Measurements from ENCODE around the gene BAD.
"Not testable (repeated sequence)": the region's sequence is repeated elsewhere in the genome, so short reads cannot be mapped to it uniquely, and the experiment has no call there.

Gene BAD

DNA sequence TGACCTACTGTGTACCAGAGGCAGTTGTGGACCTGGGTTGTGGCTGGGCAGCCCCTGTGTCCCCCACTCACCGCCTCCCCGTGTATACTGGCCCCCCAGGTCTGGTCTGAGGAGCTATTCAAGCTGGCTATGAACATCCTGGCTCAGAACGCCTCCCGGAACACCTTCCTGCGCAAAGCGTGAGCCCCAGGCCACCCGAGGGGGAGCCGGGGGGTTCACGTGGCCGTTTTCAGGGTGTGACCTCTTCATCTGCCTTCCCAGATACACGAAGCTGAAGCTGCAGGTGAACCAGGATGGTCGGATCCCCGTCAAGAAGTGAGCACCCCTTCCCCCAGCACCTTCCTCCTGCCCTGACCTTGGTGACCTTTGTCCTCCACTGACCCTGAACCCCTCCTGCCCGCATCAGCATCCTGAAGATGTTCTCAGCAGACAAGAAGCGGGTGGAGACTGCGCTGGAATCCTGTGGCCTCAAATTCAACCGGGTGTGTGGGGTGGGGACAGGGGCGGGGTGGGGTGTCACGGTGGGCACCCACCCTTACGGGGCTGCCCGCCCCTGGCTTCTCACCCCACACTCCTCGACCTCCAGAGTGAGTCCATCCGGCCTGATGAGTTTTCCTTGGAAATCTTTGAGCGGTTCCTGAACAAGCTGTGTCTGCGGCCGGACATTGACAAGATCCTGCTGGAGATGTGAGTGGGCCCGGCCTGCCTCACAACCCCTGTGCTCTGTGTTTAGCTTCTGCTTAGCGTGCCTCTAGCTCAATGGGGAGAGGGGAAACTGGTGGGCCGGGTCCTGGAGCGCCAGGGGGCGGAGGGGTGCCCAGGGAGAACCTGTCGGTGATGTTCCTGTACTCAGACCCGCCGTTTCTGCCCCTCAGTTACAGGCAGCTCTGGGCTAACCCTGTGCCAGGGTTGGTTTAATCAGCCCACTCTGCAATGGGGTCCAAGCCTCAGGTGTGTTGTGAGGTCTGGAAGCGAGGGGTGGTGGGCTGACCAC is 29.0 kb downstream of the BAD start:
- no peak for DNase-seq

DNA sequence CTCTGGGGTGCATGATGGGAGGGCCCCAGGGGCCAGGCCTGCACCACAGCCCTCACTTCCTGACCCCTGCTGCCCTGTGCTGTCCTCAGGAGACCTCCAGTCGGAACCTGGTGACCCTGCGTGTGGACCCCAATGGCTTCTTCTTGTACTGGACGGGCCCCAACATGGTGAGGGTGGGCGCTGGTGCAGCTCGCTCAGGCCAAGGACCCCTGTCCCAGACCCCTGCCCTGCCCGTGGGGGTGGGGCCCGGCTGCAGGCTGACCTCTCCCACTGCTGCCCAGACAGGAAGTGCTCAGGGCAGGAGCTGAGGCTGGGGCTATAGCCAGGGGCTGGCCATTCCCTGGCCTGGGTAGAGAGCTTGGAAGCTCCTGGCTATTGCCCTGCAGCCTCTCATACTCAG is 30.1 kb downstream of the BAD start:
- DNase-seq, result no peak

DNA sequence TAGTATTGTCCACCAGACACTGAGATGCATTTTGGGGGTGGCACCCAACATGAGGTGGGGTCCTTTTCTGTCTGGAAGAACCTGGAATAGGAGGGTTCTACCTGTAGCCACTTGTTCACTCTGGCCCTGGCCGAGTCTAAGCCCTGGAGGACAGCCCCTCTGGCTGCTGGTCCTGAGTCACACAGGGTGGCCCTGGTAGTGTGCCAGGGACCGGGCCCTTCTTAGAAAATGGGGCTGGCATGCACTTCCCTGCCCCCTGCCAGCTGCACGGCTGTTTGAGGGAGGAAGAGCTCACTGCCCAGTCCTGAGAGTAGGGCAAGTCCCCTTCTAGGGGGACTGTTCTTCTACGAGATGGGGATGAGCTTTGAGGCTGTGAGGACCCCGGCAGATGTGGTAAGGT is 31.0 kb downstream of the BAD start:
- no peak for DNase-seq

DNA sequence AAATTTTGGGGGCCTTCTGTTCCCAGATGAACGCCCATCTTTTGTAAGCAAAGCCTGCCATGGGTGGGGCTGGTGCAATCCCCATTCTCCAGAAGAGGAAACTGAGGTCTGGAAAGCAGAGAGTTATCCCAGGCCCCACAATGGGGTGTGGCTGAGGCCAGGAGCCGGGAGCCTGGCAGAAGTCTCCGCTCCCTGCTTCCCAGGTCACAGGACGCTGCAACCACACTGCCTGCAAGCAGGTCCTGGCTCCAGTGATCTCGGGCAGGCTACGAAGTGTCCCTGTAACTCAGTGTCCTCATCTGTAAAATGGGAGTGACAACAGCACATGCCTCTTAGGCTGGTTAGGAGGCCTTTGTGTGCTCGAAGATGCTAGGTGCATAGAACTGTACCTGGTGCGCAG is 31.4 kb downstream of the BAD start:
- no peak for DNase-seq

DNA sequence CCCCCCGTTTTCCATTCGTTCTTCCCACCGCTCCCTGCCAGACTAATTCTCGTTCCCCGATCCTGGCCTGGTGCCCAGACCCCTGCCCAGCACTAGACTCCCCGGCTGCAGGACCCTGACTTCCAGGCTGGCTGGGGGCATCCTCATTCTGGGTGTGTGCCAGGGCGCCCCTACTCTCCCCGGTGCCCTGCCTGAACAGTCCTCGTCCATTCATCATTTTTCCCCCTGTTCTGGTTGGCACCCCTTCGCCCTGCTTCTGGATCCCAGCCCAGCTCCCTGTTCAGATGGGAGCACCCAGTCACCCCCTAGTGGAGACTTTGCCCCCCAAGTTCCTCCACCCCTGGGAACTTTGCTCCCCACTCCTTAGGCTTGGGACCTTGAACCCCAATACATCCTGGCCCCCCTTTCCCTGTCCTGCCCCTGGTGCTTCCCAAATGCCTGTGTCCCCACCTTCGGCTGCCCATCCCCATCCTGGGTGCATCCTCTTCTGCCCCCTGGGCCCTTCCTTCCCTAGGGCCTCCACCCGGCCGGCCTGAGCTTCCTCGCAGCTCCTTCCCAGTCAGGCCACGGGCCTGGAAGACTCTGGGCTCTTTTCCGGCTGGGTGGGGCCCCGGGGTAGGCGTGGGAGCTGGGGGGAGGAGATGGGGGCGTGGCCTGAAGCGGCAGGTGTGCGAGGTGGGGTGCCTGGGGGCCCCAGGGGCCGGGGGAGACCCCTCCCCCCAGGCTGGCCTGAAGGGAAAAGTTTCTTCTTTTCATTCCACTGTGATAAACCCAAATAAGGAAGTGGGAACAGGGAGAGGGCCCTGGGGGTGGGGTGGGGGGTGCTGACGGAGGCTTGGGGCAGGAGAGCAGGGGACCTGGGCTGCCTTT is 32.2 kb downstream of the BAD start:
- peak; percentile 45 for DNase-seq

DNA sequence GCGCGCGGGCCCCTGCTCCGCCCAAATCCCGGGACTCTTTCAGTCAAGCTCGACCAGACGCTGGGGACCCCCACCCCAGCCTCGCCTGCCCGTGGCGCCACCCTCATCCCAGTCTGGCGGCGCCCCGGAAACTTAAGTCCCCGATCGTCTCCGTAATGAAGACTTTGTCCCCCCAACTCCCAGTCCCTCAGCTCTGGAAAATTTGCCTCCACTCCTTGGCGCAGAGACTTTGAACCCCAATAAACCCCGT is 32.8 kb downstream of the BAD start:
- DNase-seq, result no peak

DNA sequence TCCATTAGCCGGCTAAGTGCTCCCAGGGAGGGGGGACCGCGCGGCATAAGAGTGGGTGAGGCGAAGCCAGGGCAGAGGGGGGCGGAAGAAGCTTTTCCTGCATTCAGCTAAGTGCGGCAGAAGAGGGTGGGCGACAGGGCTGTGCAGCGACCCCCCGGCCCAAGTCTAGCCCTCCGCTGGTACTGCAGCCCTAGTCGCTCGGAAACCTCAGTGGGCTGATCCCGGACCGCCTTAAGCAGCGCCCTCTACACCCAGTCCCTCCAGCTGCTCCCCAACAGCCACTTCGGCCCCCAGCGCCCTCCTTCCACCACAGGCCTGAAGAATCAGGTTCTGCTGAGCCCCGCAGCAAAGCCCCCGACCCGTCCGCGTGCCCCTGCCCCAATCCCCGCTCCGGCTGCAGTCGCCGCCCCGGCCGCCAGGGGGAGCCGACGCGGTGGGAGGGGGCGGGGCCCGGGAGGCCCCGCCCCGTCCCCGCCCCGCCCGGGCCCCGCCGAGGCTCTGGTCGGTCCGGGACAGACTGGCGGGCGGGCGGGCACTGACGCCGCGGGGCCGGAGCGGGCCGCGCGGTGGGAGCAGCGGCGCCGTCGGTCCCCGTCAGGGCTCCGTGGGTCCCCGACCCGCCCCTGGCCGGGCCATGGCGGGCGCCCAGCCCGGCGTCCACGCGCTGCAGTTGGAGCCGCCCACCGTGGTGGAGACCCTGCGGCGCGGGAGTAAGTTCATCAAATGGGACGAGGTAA is 33.3 kb downstream of the BAD start, which contains the start of gene PLCB3:
Gene PLCB3, plus strand, starts transcription at position 515 of the 737 bp plus-strand sequence. Its CDS starts 120 bp downstream, at position 635.
- DNase-seq, result peak; percentile 73

DNA sequence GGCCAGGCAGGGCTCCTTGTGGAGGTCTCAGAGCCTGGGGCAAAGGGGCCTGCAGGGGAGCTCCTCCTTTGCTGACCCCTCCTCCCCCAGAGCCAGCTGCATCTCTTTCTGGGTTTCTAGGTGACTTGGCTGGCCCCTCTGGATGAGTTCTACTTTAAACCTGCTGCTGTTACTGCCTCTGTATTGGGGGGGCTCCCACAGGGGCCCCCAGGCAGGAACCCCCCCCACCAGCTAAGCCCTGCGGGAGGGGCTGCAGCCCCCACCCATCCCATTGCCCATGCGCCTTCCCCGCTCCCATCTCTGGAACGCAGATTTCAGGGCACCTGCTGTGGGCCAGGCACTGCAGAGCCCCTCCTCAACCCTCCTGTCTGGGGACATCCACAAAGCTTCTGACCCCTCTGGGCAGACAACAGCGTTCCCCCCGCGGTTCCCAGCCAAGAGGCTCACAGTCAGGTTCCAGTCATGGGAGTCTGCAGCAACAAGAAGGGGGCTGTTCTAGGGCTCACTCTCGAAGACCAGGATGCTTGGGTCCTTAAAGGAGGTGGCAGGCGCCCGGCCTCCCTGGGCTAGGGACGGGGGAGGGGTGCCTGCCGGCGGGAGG is 34.0 kb downstream of the BAD start:
- DNase-seq, result peak; percentile 73

DNA sequence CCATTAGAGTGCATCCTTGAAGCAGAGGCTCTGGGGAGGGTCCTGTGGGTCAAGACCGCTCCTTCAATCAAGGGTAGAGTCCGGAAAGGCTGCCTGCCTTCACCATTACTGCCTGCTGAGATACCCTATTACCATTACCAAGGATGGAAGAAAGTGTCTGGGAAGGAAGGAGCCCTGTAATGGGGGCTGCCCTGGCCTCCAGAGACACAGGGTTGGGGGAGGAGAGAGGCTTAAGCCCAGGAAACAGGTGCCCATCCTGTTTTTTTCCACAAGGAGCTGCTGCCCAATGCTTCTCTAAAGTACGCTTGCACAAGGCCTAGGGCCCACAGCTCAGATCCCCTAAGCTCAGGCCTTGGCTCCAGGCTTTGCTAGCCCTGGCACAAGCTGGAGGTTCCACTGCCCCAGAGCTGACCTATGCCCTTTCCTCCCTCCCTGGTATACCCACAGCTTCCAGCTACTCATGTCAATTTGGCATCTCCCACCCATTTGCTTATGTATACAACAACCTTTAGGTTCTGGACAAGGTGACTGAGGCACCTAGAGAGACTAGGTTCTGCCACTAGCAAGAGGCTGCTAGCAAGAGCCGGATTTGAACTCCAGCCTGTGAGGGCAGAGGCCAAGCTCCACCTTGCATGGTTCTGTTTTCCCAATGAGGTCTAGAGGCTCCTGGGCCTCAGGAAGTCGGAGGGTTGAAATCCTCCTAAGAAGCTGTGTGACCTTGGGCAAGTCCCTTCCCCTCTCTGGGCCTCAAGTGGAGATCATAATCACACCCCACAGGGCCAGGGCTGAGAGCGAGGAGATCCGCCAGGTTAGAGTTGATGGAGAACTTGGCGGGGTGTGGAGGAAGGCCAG is 34.7 kb downstream of the BAD start:
- no peak for DNase-seq

DNA sequence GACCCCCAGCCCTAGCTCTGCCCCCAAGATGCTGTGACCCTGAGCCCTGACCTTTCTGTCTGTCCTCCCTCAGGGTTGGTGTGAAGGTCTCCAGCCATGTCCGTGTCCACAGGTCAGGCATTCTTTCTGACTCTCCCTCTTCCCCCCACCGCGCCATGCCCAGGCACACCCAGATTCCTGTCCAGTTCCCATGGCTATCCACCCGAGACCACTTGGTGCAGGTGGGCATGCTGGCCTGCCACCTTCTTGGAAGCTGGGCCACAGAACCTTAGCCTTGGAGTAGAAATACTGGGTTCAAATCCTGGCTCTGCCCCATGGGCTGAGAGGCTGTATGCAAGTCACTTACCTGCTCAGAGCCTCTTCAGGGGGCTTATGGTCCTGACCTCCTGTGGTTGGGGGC is 35.4 kb downstream of the BAD start:
- DNase-seq, result no peak

DNA sequence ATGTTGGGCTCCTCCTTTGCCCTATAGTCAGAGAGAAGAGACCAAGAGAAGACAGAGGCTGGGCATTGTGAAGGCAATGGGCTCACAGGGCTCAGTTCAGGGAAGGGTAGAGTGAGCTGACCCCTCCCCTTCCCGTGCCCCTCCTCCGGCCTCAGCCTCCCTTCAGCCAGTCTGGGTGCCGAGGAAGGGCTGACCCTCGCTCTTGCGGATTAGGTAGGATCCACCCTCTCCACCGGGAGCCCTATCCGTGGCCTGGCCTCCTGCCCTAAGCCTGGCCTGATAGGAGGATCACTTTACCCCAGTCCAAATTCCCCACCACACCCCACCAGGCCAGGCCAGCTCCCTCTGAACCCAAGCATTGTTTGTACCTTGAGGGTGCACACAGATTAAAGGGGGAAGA is 35.9 kb downstream of the BAD start:
- no peak for DNase-seq

DNA sequence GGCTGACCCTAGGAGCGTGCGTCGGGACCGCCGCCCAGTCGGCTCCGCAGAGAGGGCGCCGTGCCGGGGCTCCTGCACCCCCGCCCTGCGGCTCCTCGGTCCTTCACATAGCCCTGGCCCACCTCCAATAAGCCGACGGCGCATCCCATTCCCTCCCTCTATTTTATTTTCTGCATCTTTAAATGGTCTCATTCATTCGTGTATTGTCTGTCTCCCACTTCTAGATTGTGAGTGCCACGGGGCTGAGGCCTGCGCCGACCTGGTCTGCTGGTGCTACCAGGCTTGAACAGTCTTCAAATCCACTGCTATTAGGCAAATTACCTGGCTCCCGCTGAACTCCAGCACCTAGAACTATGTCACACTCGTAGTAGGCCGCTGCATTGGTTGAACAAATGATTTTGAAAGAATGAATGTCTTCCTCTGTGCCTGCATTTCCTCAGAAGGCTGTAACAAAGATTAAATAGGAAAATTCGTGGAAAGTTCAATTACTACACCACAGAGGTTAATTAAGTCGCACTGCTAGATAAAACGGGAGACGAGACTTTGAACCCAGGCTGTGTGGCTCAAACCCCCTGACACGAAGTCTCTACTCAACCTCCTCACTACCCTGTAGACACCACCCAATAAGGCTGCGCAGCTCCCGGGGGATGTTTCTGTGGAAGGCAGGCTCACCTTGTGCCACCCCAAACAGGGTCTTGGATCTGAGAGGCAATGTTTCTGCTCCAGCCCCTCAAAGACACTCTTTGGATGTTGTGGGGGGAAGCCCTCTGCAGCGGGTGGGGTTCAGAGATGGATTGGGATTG is 36.5 kb downstream of the BAD start:
- DNase-seq, result peak; percentile 53

DNA sequence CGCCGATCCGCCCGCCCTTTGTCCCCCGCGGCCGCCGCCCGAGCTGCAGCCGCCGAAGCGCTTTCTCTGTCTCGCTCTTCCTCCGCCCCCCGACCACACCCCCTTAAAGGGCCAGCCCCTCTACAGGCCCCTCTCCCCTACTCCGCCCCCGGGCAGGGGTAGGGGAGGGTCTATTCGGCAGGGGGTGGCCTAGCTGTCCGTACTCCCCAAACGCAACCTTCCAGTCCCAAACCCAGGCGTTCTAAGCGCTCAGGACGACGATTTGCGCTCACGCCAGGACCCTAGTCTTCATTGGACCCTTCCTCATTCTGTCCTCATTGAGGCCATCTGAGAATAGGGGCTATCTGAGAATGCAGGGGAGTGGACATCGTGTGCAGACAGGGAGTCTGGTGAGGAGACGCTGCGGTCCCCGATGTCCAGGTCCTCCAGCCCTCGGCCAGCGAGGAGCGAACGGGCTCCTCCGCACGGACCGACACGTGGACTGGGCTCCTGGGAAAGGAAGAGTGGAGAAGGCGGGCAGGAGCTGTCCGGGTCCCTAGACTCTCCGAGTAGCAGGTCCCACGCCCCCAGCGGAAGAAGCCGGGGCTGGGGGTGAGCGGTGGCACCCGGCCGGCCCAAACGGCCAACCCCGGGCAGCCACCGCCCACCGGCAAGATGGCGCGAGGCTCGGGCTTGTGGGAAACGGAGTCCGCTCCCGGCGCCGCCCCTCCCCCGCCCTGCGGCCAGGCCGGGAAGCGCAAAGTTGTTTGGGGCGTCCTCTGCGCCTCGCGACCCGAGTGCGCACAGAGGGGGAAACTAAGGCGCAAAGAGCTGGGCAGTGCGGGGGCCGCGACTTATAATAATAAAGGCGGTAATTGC is 37.4 kb downstream of the BAD start, which contains the start of gene PPP1R14B:
Gene PPP1R14B, minus strand, starts transcription at position 73 of the 858 bp plus-strand sequence. CDS start 270 bp downstream, outside the sequence.
- DNase-seq, result peak; percentile 60

DNA sequence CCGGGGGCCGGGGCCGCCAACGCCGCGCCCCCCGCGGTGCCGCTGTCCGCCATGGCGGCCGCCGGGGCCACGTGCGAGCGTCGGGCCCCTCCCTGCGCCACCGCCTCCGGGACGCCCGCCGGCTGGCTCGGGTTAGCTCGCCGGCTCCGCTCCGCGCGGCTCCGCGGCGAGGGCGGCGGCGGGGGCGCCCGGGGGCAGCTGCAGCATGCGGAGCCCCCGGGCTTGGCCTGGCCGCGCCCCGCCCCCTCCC is 37.9 kb downstream of the BAD start:
- DNase-seq, result not testable (repeated sequence)

DNA sequence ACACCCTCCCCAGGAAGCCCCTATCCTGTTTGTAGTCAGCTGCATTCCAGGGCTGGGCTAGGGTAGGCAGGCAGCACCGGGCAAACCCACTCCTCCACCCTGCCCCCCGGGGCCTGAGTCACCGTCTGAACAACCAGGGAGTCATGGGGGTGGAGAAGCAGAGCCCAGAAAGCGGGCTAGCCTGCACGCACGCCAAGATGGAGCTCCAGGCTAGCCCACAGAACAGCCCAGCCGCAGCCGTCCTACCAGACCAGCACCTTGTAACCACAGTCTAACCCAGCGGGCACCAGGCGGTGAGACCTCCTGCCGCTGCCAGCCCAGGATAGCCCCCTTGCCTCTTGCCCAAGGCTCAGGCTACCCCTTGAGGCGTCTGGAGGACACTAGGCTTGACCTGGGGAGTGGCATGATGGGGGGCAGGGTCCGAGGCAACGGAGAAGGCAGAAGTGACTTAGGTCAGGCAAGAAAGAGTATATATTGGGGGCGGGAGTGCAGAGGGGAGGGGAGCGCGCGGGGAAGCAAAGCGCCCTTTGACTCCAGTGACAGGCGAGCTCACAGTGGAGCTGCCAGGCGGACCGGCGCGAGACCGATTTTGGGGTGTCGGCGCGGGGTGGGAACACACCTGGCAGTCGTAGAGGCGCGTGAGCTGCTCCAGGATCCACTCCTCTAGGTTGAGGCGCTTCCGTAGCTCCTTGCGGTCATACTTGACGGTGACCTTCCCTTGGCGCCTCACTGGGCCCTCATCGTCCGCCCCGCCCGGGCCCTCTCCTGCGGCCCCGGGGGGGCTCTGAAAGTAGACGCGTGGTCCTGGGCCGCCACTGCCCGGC is 38.5 kb downstream of the BAD start:
- peak; percentile 26 for DNase-seq

DNA sequence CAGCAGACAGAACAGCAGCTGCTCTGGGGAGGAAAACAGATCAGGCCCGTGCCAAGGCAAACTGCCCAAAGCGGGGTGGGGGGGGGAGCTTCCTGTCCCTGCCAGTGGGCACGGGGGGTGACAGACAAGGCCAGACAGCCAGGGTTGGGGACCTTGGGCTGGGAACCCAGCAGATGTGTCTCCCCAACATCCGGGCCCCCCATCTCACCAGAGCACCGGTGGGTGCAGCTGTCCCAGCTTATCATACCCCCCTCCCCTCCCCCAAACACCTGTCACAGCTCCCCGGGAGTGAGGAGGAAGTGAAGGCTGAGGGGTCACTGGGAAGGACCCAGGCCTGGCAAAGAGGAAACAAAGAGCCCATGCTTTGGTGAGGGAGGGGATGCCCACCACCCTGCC is 39.1 kb downstream of the BAD start:
- no peak for DNase-seq

DNA sequence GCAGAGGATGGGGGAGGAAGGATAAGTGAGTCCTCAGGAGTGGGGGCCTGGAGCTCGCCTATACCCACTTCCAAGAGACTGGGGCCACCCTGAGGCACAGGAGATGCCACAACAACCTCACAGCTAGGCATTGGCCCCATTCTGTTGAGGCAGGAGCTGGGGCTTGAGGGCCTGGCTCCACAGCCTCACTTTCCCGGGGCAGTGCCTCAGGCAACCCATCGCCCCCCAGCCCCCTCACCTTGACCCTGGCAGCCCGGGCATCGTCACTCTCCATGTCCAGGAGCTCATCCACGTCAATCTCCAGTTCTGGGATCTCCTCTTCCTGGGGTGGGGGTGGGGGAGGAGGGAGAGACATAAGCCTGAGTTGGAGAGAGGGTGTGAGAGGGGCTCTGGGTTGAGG is 39.5 kb downstream of the BAD start:
- DNase-seq, result no peak

DNA sequence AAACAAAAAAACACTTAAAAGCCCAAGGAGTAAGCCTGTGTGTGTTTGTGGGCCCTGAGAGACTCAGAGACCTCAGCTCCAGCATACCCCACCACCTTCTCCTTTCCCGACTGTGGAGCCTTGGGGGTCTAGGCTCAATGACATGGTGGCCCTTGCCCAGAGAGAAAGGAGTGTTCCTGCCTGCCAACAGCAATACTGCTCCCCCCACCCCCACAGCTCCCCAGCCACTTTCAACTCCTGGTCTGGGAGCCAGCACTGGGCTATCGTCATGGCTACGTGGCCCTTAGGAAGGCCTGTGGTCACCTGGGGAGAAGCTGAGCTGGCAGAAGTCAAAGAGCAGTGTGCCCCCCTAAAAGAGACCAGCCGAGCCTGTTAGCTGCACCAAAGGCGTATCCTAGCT is 40.4 kb downstream of the BAD start:
- no peak for DNase-seq

DNA sequence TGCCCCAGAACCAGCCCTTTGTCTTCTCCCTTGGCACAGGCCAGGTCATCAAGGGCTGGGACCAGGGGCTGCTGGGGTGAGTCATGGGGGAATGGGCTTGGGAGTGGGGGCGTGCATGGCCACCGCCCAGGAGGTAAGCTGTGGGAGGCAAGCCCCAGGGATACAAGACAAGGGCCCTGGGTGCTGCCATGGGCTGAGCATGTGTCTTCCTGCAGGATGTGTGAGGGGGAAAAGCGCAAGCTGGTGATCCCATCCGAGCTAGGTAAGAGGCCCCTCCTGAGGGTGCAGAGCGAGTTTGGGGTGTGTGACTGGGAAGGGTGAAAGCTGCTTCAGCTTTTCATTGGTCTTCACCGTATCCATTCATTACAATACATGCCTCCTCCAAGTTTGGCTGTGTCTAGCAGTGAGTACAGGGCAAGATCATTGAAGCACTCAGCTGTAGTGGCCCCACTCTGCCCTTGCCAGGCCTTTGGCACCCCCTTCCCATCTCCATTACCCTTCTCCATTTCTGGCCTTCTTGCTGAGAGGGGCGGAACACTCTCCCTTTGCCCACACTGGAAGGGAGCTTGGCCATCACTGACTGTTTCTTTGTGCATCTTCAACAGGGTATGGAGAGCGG is 41.1 kb downstream of the BAD start:
- DNase-seq, result no peak
